Measurements from ENCODE around the gene TIMP2.

- TF ChIP-seq CTCF (IDR thresholded peaks at IDR 0.05) = no peak
- no peak for TF ChIP-seq POLR2A (IDR thresholded peaks at IDR 0.05)
Measured at GRCh38 chr17:78878261-78878660, 46.9 kb downstream of the TIMP2 start.

Data from heart left ventricle (tissue), 13 donors.